Small intestine (tissue), 7 donors: Measurements from ENCODE around the gene HRC. TPM values are rescaled to one million over a fixed set of nuclear protein-coding genes. Genes with fewer than 3 reads are reported as not detected.

Source experiments
- DNase-seq, 2 donors: peaks; one replicate each; pipeline versions ENCODE4 v3.0.0 to v3.0.0-alpha.2; 2013
- FAIRE-seq: peaks from 2 replicates; lab custom pipeline; 2012; peaks lifted over from hg19 to GRCh38; lab: Jason Lieb, UNC
- H3K27ac ChIP-seq, 3 donors: one replicate each; pipeline ENCODE4 v1.5.1; 2013; ENCODE audit warnings: low read length in 2 of 3, mild to moderate bottlenecking in 2 of 3, control low read depth in 1 of 3, inconsistent platforms in 1 of 3, low read depth in 1 of 3, moderate library complexity in 1 of 3
- H3K27me3 ChIP-seq, 3 donors: one replicate each; pipeline ENCODE4 v1.6.1; 2013; ENCODE audit warnings: low read length in 3 of 3, inconsistent platforms in 1 of 3; ENCODE audit not compliant: control insufficient read depth in 3 of 3, insufficient read depth in 3 of 3
- H3K36me3 ChIP-seq, 3 donors: one replicate each; pipeline ENCODE4 v1.6.1; 2013; ENCODE audit warnings: low read length in 3 of 3, inconsistent platforms in 1 of 3, low read depth in 1 of 3, mild to moderate bottlenecking in 1 of 3, moderate library complexity in 1 of 3; ENCODE audit not compliant: control insufficient read depth in 3 of 3, insufficient read depth in 2 of 3
- H3K4me1 ChIP-seq, 3 donors: one replicate each; pipeline ENCODE4 v1.6.1; 2013; ENCODE audit warnings: low read length in 2 of 3, inconsistent platforms in 1 of 3, low read depth in 1 of 3, mild to moderate bottlenecking in 1 of 3, moderate library complexity in 1 of 3; ENCODE audit not compliant: control insufficient read depth in 3 of 3, insufficient read depth in 2 of 3
- H3K4me3 ChIP-seq, 3 donors: one replicate each; pipeline ENCODE4 v1.5.1; 2013; ENCODE audit warnings: low read length in 3 of 3, control low read depth in 1 of 3, inconsistent platforms in 1 of 3, low read depth in 1 of 3, mild to moderate bottlenecking in 1 of 3, moderate library complexity in 1 of 3
- H3K9me3 ChIP-seq, 2 donors: one replicate each; pipeline ENCODE4 v1.6.1; 2013; ENCODE audit warnings: low read depth in 1 of 2, low read length in 1 of 2; ENCODE audit not compliant: control insufficient read depth in 2 of 2, insufficient read depth in 1 of 2
- WGBS, 3 donors: extraction: QIAGEN DNeasy Blood & Tissue Kit; methylation state at CpG; one replicate each; pipeline ENCODE4 v1.1.7; 2013; 5-methylcytosine and 5-hydroxymethylcytosine counted together
- polyA plus RNA-seq, 4 donors: library from polyadenylated mRNA; stranded (reverse) in 3 of 4; unstranded in 1 of 4; fragments of 200-250 nt in 3 of 4; fragments of 120-200 nt in 1 of 4; gene quantifications; one replicate each; pipeline versions ENCODE4 v1.2.1 to v1.2.3, GENCODE V29; 2013
- donor health status: healthy with polysubstance abuse.
- donor health status: control.
- donor health status: control.
- donor health status: Bipolar disorder and iron deficiency.
- donor health status: healthy.

HRC gene
- polyA plus RNA-seq, 4 donors, result 0.67 to 2.6 (median 2.0) TPM

GRCh38 chr19:49136771-49137171 is 18.4 kb downstream of the HRC start:
- Histone ChIP-seq H3K36me3 (no peaks in the 10 kb centered on the region), H3K4me3 (no peak overlapping the region), H3K9me3 (peaks cover 0 to 5% of the 10 kb centered on the region in 2 donors), H3K27me3 (peaks cover 0 to 31% (median 0%) of the 10 kb centered on the region in 3 donors), H3K27ac (peak overlapping the region in 1 of 3 donors; percentile 66), H3K4me1 (peaks cover 0 to 13% (median 3%) of the 10 kb centered on the region in 3 donors)
- no peak for FAIRE-seq
- DNase-seq, result no peak
- 63 to 77% (median 73%) methylated on average over 10 of the region's 10 CpGs for WGBS, 3 donors

DNA sequence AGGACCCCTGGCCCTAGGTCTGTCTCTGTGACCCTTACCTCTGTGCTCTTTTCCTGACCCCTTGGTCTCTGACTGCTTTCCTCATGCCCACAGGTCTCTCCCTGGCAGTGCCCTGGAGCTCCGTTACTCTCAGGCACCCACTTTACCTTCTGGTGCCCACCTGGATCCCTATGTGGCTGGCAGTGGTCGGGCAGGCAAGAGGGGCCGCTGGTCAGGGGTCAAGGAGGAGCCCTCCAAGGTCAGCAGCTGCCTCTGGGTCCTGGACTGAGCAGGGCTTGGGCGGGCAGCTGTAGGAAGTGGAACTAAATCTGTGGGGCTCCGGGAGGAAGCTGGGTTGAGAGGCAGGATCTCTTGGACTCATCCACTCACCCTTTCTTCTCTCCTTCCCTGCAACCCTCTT is 19.5 kb downstream of the HRC start:
- no peaks in the 10 kb centered on the region for H3K9me3 ChIP-seq
- H3K27ac ChIP-seq, result peak overlapping the region in 1 of 3 donors; percentile 40
- 88 to 91% (median 91%) methylated on average over 5 of the region's 5 CpGs for WGBS, 3 donors
- DNase-seq (no peak), FAIRE-seq (no peak)
- H3K4me1 ChIP-seq, result peaks cover 0 to 13% (median 3%) of the 10 kb centered on the region in 3 donors
- H3K27me3 ChIP-seq, result peaks cover 0 to 27% (median 0%) of the 10 kb centered on the region in 3 donors
- no peak overlapping the region for H3K4me3 ChIP-seq
- no peaks in the 10 kb centered on the region for H3K36me3 ChIP-seq

- H3K4me3 ChIP-seq, result peak overlapping the region in 2 of 3 donors; percentile 5 to 21
- no peaks in the 10 kb centered on the region for H3K9me3 ChIP-seq
- H3K27me3 ChIP-seq, result peaks cover 0 to 25% (median 0%) of the 10 kb centered on the region in 3 donors
- H3K4me1 ChIP-seq, result peaks cover 0 to 13% (median 3%) of the 10 kb centered on the region in 3 donors
- H3K36me3 ChIP-seq, result no peaks in the 10 kb centered on the region
- no peak for FAIRE-seq
- 23 to 42% (median 41%) methylated on average over 37 to 42 of the region's 42 CpGs for WGBS, 3 donors
- peak overlapping the region in 2 of 3 donors; percentile 26 to 38 for H3K27ac ChIP-seq
- peak; percentile 70 to 88 for DNase-seq
Observed at GRCh38 chr19:49133621-49134454, 21.4 kb downstream of the HRC start.

- H3K4me3 ChIP-seq, result peak overlapping the region in 2 of 3 donors; percentile 5 to 21
- H3K9me3 ChIP-seq, result no peaks in the 10 kb centered on the region
- FAIRE-seq (no peak), DNase-seq (peak; percentile 48 to 57)
- 9 to 17% (median 15%) methylated on average over 44 to 49 of the region's 49 CpGs for WGBS, 3 donors
- peak overlapping the region in 2 of 3 donors; percentile 5 to 38 for H3K27ac ChIP-seq
- H3K27me3 ChIP-seq, result peaks cover 0 to 23% (median 0%) of the 10 kb centered on the region in 3 donors
- no peaks in the 10 kb centered on the region for H3K36me3 ChIP-seq
- peaks cover 3 to 13% (median 3%) of the 10 kb centered on the region in 3 donors for H3K4me1 ChIP-seq
Observed at GRCh38 chr19:49132974-49133609, 22.1 kb downstream of the HRC start.

DNA sequence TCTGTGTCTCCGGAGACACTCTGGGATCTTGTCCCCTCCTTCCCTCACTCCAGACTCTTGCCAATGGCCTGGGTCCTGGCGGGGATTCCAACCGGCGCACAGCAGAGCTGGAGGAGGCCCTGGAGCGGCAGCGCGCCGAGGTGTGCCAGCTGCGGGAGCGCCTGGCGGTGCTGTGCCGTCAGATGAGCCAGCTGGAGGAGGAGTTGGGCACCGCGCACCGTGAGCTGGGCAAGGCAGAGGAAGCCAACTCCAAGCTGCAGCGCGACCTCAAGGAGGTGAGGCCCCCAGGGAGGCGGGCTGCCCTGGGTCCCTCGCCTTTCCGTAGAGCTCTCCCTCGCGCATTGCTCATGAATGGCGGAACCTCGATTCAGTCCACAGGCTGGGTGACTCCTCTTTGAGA is 24.9 kb downstream of the HRC start:
- DNase-seq, result no peak
- peaks cover 0 to 24% (median 0%) of the 10 kb centered on the region in 3 donors for H3K27me3 ChIP-seq
- WGBS, 3 donors, result 94 to 95% (median 94%) methylated on average over 24 of the region's 24 CpGs
- no peak overlapping the region for H3K4me3 ChIP-seq
- H3K9me3 ChIP-seq, result peaks cover 0 to 3% of the 10 kb centered on the region in 2 donors
- peaks cover 3 to 20% (median 3%) of the 10 kb centered on the region in 3 donors for H3K4me1 ChIP-seq
- no peak for FAIRE-seq
- no peaks in the 10 kb centered on the region for H3K36me3 ChIP-seq
- no peak overlapping the region for H3K27ac ChIP-seq

DNA sequence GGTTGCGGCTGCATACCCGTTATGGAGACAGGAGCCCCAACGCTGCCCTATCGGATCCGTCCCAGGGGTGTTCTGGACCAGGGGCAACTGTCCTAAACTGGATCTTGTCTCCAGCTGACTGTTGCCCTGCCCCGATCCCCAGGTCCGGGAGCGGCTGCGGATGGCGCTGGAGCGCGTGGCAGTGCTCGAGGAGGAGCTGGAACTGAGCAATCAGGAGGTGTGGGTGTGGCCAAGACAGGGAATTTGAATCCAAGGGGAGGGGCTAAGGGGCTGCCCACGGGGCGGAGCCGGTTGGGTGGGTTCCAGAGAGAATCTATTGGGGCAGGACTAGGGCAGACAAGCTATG is 26.0 kb downstream of the HRC start:
- Histone ChIP-seq H3K9me3 (peaks cover 0 to 3% of the 10 kb centered on the region in 2 donors), H3K4me3 (no peak overlapping the region), H3K27me3 (peaks cover 0 to 20% (median 0%) of the 10 kb centered on the region in 3 donors), H3K4me1 (peaks cover 3 to 23% (median 3%) of the 10 kb centered on the region in 3 donors), H3K36me3 (no peaks in the 10 kb centered on the region), H3K27ac (no peak overlapping the region)
- no peak for DNase-seq
- WGBS, 3 donors, result 60 to 66% (median 62%) methylated on average over 16 of the region's 16 CpGs
- FAIRE-seq, result no peak

- H3K27me3 ChIP-seq, result peaks cover 0 to 15% (median 0%) of the 10 kb centered on the region in 3 donors
- FAIRE-seq (no peak), DNase-seq (no peak)
- WGBS, 3 donors, result 48 to 66% (median 50%) methylated on average over 13 to 15 of the region's 15 CpGs
- no peak overlapping the region for H3K27ac ChIP-seq
- peaks cover 0 to 3% of the 10 kb centered on the region in 2 donors for H3K9me3 ChIP-seq
- H3K36me3 ChIP-seq, result no peaks in the 10 kb centered on the region
- H3K4me3 ChIP-seq, result no peak overlapping the region
- H3K4me1 ChIP-seq, result peaks cover 0 to 18% (median 3%) of the 10 kb centered on the region in 3 donors
Observed at GRCh38 chr19:49128545-49129237, 26.5 kb downstream of the HRC start.
